Stimulated activated CD4-positive, alpha-beta T cell treated with anti-CD3 and anti-CD28 coated beads, TNF-alpha, amount 100 ng/mL, for 4 hours (primary cell): ENCODE measurements around the gene ZIC1.

Source experiments
- DNase-seq, 3 experiments: peaks; one replicate each; pipeline ENCODE4 v3.0.0-alpha.2; 2020; ENCODE audit warnings: low read depth in 3 of 3

Gene ZIC1

GRCh38 chr3:147395899-147396711 lies 13.1 kb upstream of the ZIC1 start:
- no peak for DNase-seq

GRCh38 chr3:147396712-147397046 lies 12.5 kb upstream of the ZIC1 start:
- no peak for DNase-seq

DNA sequence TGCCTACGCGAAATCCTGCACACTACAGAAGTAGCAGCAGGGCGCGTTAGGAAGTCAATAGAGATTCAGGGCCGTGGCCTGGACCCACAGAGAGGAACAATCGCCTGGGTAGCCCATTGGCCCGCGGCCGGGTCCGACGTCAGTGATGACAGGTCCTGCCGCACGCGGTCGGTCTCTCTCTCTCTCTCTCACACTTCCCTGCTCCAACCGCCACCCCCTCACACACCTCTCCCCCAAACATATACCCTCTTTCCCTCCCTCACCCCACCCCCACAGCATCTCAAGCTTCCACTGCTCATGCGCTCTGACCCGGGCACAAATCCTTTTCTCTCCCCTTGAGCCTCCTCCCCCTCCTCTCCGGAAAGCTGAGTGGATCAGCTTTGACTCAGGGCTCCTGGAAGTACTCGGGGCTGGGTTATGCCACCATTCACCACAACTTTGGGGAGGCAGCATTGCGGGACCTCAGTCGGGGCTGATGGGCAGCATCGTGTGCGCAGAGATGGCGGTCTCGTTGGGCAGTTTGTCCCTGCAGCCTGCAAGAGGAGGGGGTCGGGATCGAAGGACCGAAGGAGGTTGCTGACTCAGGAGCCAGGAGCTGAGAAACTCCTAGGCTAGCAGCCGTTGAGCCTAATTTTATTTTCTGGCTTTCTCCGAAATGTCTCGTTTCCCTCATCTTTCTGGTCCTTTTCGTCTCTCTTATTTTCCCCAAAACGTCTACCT lies 11.8 kb upstream of the ZIC1 start:
- DNase-seq: no peak

GRCh38 chr3:147397875-147398812 lies 11.0 kb upstream of the ZIC1 start:
- no peak for DNase-seq

GRCh38 chr3:147398813-147399534 lies 10.2 kb upstream of the ZIC1 start:
- no peak for DNase-seq

- DNase-seq: no peak
These were observed 9.1 kb upstream of the ZIC1 start for GRCh38 chr3:147400111-147400510.

GRCh38 chr3:147400999-147401398 lies 8.2 kb upstream of the ZIC1 start:
- no peak for DNase-seq

DNA sequence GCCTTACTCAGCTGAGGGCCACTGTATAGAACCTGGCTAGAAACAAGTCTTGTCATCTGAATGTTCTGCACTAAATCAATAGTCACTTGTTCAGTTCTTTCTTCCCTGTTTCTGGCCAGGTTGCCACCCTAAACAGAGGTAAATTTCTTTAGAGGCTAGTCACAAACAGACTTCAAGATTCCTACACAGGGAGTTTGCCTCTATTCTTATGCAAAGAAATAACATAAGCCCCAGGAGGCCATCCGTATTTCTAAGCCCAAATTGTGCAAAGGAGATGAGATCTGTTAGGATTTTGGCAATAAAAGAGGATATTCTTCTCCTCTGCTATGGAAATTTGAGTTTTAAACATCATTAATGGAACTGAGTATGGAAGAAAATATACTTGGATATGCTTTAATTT lies 7.7 kb upstream of the ZIC1 start:
- no peak for DNase-seq

- DNase-seq: no peak
These were observed 7.0 kb upstream of the ZIC1 start for GRCh38 chr3:147402159-147402558.

GRCh38 chr3:147403511-147403910 lies 5.7 kb upstream of the ZIC1 start:
- DNase-seq: no peak

- DNase-seq: no peak
These were observed 5.0 kb upstream of the ZIC1 start for GRCh38 chr3:147404000-147404799.

- no peak for DNase-seq
These were observed 4.3 kb upstream of the ZIC1 start for GRCh38 chr3:147404800-147405230.

- no peak for DNase-seq
These were observed 3.7 kb upstream of the ZIC1 start for GRCh38 chr3:147405231-147406027.

GRCh38 chr3:147406028-147406931 lies 2.9 kb upstream of the ZIC1 start, which contains the start of gene ZIC4:
TSS of gene ZIC4 (minus strand) at chr3:147406543. CDS start at chr3:147402797, 3,746 bp downstream.
- no peak for DNase-seq

DNA sequence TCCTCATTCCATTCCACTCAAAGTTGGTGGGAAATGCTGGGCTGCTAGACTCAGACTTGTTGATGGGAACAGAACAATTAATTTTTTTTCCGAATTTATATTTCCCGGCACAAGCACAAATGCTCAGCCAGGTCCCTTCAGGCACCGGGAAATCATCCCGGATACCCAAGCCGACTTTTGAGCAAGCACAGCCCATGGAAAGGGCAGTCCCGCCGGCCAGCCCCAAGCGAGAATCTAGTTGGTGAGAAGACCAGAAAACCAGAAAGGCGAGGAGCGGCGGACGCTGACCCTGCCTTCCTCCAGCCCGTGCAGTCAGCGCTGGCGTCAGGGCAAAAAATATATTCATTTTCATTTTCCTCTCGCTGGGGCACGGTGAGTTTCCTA lies 2.1 kb upstream of the ZIC1 start:
- DNase-seq: no peak

DNA sequence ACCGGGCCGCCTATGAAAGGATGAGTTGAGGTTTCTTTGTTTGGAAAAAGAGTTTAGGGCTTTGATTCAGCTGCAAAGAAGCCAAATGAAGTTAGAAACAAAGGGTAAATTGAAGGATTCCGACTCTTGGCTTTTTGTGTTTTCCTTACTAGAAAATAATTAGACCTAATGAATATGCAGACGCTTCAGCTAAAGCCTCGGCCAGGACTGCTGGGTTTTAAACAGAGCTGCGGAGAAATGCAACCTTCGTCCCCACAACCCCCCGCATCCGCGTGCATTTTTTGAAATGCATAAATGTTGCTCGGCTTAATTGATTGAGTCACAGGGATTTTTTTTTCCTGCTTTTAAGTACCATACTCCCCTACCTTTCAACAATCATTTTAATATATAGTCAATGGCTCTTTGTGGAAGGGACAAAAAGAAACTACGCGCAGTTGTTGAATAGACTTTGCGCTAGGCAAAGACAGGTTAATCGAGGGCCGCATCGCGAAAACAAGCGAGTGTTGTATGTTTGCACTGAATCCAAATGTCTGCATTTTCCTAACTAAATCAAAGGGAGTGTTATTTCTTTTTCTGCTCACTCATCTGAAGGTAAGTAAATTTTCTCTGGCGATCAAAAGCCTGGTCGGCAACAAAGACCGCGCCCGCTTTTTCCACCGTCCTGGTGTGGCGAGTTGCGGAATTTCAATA lies 1.5 kb upstream of the ZIC1 start:
- DNase-seq: no peak

GRCh38 chr3:147408188-147409100 lies 721 bp upstream of the ZIC1 start:
- no peak for DNase-seq
